SK-N-SH treated with all-trans-retinoic acid at 6 μM for 48 hours (cell line): Measurements from ENCODE around the gene DCLK1.

Source experiments
- ATAC-seq: fragments of 200-7000 bp; cut with Tn5 transposase; 3 replicates; pipeline ENCODE4 v1.9.1; 2020; ENCODE audit warnings: mild to moderate bottlenecking, moderate library complexity
- ARNTL ChIP-seq: fragments of 450-650 bp; formaldehyde crosslinking; IDR thresholded peaks from 2 replicates; pipeline ENCODE4 v1.5.0; 2020; ENCODE audit warnings: low read depth, mild to moderate bottlenecking, moderate library complexity, borderline replicate concordance
- BACH2 ChIP-seq: fragments of 250-450 bp; sonication (Bioruptor Pico); IDR thresholded peaks from 2 replicates; pipeline ENCODE4 v1.9.0; 2021; ENCODE audit warnings: mild to moderate bottlenecking, borderline replicate concordance
- CSDC2 ChIP-seq: fragments of 250-450 bp; sonication (Bioruptor Pico); IDR thresholded peaks from 2 replicates; pipeline ENCODE4 v1.5.0; 2020; ENCODE audit warnings: mild to moderate bottlenecking, moderate library complexity
- ESRRG ChIP-seq: fragments of 250-450 bp; sonication (Bioruptor Pico); IDR thresholded peaks from 2 replicates; pipeline ENCODE4 v1.6.1; 2021; ENCODE audit warnings: mild to moderate bottlenecking
- GLIS3 ChIP-seq: fragments of 250-450 bp; sonication (Bioruptor Pico); IDR thresholded peaks from 2 replicates; pipeline ENCODE4 v1.5.0; 2020; ENCODE audit warnings: mild to moderate bottlenecking, moderate library complexity
- ISL1 ChIP-seq: fragments of 250-450 bp; sonication (Bioruptor Pico); IDR thresholded peaks from 2 replicates; pipeline ENCODE4 v2.1.2; 2022; ENCODE audit warnings: mild to moderate bottlenecking, moderate library complexity
- OSR1 ChIP-seq: fragments of 250-450 bp; sonication (Bioruptor Pico); IDR thresholded peaks from 2 replicates; pipeline ENCODE4 v1.8.0; 2022; ENCODE audit warnings: moderate library complexity, mild to moderate bottlenecking, inconsistent platforms
- PPARA ChIP-seq: fragments of 250-450 bp; sonication (Bioruptor Pico); IDR thresholded peaks from 2 replicates; pipeline ENCODE4 v1.5.0; 2020; ENCODE audit warnings: mild to moderate bottlenecking, borderline replicate concordance
- RARB ChIP-seq: fragments of 250-450 bp; sonication (Bioruptor Pico); IDR thresholded peaks from 2 replicates; pipeline ENCODE4 v1.8.0; 2021; ENCODE audit warnings: mild to moderate bottlenecking, moderate library complexity
- SNAI2 ChIP-seq: fragments of 250-450 bp; sonication (Bioruptor Pico); IDR thresholded peaks from 2 replicates; pipeline ENCODE4 v1.5.0; 2020; ENCODE audit warnings: mild to moderate bottlenecking, moderate library complexity
- TCF4 ChIP-seq: fragments of 250-450 bp; sonication (Bioruptor Pico); IDR thresholded peaks from 2 replicates; pipeline ENCODE4 v1.8.0; 2021; ENCODE audit warnings: mild to moderate bottlenecking, moderate library complexity, borderline replicate concordance
- TOX ChIP-seq: fragments of 250-450 bp; sonication (Bioruptor Pico); IDR thresholded peaks from 2 replicates; pipeline ENCODE4 v1.8.0; 2021; ENCODE audit warnings: mild to moderate bottlenecking, moderate library complexity, borderline replicate concordance
- ZC3H10 ChIP-seq: fragments of 250-450 bp; sonication (Bioruptor Pico); IDR thresholded peaks from 2 replicates; pipeline ENCODE4 v1.5.1; 2021; ENCODE audit warnings: mild to moderate bottlenecking, moderate library complexity
- ZFP3 ChIP-seq: fragments of 250-450 bp; sonication (Bioruptor Pico); IDR thresholded peaks from 2 replicates; pipeline ENCODE4 v1.5.0; 2020; ENCODE audit warnings: mild to moderate bottlenecking, moderate library complexity
- ZFP30 ChIP-seq: fragments of 450-650 bp; formaldehyde crosslinking; IDR thresholded peaks from 2 replicates; pipeline ENCODE4 v1.5.0; 2022; ENCODE audit warnings: mild to moderate bottlenecking, moderate library complexity
- ZNF565 ChIP-seq: fragments of 450-650 bp; formaldehyde crosslinking; conservative IDR thresholded peaks from 2 replicates; pipeline ENCODE4 v1.5.0; 2020; ENCODE audit warnings: low read depth, mild to moderate bottlenecking, moderate library complexity
- ZNF70 ChIP-seq: fragments of 450-650 bp; formaldehyde crosslinking; IDR thresholded peaks from 2 replicates; pipeline ENCODE4 v1.5.0; 2020; ENCODE audit warnings: mild to moderate bottlenecking, moderate library complexity
- ZNF8 ChIP-seq: fragments of 450-650 bp; formaldehyde crosslinking; IDR thresholded peaks from 2 replicates; pipeline ENCODE4 v1.5.0; 2020; ENCODE audit warnings: mild to moderate bottlenecking, moderate library complexity
- TF ChIP-seq, protein P1 (sequence below): fragments of 250-450 bp; sonication (Bioruptor Pico); IDR thresholded peaks from 2 replicates; pipeline ENCODE4 v1.5.0; 2020; ENCODE audit warnings: mild to moderate bottlenecking, moderate library complexity
- TF ChIP-seq, protein P2 (sequence below): fragments of 250-450 bp; sonication (Bioruptor Pico); IDR thresholded peaks from 2 replicates; pipeline ENCODE4 v1.8.0; 2020; ENCODE audit warnings: mild to moderate bottlenecking, moderate library complexity, borderline replicate concordance
- TF ChIP-seq, protein P3 (sequence below): fragments of 250-450 bp; sonication (Bioruptor Pico); IDR thresholded peaks from 2 replicates; pipeline ENCODE4 v1.8.0; 2021; ENCODE audit warnings: low read depth, mild to moderate bottlenecking, moderate library complexity, borderline replicate concordance

Gene DCLK1

DNA sequence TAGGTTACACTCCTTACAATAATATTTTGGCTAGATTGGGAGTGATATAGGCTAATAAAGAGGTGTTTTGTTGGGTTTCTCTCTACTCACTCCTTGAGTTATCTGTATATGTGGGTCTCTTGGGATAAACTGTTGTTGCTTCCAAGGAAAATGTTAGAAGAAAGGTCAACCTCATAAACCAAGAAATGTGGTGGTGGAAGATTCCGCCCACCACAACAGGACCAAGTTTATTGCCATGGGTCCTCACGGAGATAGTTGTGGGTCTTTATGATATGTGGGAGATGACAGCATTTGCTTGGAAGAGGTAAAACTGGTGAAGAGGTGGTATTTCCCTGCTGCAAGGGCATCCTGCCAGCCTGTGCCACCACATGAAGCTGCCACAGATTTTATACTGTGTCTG lies 259.6 kb downstream of the DCLK1 start:
- ATAC-seq: no peak
- TF ChIP-seq BACH2 (CRISPR knock-in tag): no peak
- no peak for TF ChIP-seq SNAI2 (CRISPR knock-in tag)
- no peak for TF ChIP-seq ESRRG
- no peak for TF ChIP-seq GLIS3 (CRISPR knock-in tag)
- TF ChIP-seq, protein P1, sequence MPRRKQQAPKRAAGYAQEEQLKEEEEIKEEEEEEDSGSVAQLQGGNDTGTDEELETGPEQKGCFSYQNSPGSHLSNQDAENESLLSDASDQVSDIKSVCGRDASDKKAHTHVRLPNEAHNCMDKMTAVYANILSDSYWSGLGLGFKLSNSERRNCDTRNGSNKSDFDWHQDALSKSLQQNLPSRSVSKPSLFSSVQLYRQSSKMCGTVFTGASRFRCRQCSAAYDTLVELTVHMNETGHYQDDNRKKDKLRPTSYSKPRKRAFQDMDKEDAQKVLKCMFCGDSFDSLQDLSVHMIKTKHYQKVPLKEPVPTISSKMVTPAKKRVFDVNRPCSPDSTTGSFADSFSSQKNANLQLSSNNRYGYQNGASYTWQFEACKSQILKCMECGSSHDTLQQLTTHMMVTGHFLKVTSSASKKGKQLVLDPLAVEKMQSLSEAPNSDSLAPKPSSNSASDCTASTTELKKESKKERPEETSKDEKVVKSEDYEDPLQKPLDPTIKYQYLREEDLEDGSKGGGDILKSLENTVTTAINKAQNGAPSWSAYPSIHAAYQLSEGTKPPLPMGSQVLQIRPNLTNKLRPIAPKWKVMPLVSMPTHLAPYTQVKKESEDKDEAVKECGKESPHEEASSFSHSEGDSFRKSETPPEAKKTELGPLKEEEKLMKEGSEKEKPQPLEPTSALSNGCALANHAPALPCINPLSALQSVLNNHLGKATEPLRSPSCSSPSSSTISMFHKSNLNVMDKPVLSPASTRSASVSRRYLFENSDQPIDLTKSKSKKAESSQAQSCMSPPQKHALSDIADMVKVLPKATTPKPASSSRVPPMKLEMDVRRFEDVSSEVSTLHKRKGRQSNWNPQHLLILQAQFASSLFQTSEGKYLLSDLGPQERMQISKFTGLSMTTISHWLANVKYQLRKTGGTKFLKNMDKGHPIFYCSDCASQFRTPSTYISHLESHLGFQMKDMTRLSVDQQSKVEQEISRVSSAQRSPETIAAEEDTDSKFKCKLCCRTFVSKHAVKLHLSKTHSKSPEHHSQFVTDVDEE (CRISPR knock-in tag): no peak
- no peak for TF ChIP-seq ZNF70 (CRISPR knock-in tag)
- no peak for TF ChIP-seq ISL1
- no peak for TF ChIP-seq ZNF8 (CRISPR knock-in tag)
- no peak for TF ChIP-seq TOX (CRISPR knock-in tag)
- TF ChIP-seq TCF4: no peak
- TF ChIP-seq ZFP30: no peak
- TF ChIP-seq ZC3H10 (CRISPR knock-in tag): no peak
- TF ChIP-seq ZFP3: no peak
- TF ChIP-seq PPARA (CRISPR knock-in tag): no peak
- TF ChIP-seq CSDC2 (CRISPR knock-in tag): no peak
- no peak for TF ChIP-seq OSR1 (CRISPR knock-in tag)

DNA sequence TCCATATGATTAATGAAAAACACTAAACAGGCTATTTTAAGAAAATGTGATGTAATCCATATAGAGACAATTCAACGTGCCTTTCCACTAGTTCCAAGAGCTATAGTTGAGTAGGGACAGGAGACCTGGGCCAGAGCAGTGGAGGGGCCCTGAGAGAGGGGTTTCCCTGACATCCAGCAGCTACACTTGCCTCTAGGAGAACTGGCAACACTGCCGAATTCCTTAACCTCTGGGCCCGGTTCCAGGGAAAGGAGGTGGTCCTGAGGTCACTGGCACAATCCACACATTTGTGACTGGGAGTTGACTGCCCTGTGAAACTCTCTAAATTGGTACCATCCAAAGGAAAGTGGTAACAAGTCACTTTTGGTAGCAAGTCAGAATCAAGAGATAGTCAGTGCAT lies 264.4 kb downstream of the DCLK1 start:
- TF ChIP-seq ZNF8 (CRISPR knock-in tag): no peak
- TF ChIP-seq PPARA (CRISPR knock-in tag): no peak
- no peak for TF ChIP-seq TCF4
- no peak for TF ChIP-seq RARB (CRISPR knock-in tag)
- TF ChIP-seq GLIS3 (CRISPR knock-in tag): no peak
- no peak for TF ChIP-seq CSDC2 (CRISPR knock-in tag)
- TF ChIP-seq, protein P2, sequence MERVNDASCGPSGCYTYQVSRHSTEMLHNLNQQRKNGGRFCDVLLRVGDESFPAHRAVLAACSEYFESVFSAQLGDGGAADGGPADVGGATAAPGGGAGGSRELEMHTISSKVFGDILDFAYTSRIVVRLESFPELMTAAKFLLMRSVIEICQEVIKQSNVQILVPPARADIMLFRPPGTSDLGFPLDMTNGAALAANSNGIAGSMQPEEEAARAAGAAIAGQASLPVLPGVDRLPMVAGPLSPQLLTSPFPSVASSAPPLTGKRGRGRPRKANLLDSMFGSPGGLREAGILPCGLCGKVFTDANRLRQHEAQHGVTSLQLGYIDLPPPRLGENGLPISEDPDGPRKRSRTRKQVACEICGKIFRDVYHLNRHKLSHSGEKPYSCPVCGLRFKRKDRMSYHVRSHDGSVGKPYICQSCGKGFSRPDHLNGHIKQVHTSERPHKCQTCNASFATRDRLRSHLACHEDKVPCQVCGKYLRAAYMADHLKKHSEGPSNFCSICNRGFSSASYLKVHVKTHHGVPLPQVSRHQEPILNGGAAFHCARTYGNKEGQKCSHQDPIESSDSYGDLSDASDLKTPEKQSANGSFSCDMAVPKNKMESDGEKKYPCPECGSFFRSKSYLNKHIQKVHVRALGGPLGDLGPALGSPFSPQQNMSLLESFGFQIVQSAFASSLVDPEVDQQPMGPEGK (CRISPR knock-in tag): no peak
- TF ChIP-seq ZNF70 (CRISPR knock-in tag): no peak
- no peak for TF ChIP-seq TOX (CRISPR knock-in tag)
- TF ChIP-seq BACH2 (CRISPR knock-in tag): no peak
- TF ChIP-seq, protein P3, sequence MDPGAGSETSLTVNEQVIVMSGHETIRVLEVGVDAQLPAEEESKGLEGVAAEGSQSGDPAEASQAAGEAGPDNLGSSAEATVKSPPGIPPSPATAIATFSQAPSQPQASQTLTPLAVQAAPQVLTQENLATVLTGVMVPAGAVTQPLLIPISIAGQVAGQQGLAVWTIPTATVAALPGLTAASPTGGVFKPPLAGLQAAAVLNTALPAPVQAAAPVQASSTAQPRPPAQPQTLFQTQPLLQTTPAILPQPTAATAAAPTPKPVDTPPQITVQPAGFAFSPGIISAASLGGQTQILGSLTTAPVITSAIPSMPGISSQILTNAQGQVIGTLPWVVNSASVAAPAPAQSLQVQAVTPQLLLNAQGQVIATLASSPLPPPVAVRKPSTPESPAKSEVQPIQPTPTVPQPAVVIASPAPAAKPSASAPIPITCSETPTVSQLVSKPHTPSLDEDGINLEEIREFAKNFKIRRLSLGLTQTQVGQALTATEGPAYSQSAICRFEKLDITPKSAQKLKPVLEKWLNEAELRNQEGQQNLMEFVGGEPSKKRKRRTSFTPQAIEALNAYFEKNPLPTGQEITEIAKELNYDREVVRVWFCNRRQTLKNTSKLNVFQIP: no peak
- TF ChIP-seq, protein P1 (CRISPR knock-in tag): no peak
- TF ChIP-seq ARNTL: no peak
- no peak for TF ChIP-seq ISL1
- TF ChIP-seq SNAI2 (CRISPR knock-in tag): no peak
- no peak for ATAC-seq

DNA sequence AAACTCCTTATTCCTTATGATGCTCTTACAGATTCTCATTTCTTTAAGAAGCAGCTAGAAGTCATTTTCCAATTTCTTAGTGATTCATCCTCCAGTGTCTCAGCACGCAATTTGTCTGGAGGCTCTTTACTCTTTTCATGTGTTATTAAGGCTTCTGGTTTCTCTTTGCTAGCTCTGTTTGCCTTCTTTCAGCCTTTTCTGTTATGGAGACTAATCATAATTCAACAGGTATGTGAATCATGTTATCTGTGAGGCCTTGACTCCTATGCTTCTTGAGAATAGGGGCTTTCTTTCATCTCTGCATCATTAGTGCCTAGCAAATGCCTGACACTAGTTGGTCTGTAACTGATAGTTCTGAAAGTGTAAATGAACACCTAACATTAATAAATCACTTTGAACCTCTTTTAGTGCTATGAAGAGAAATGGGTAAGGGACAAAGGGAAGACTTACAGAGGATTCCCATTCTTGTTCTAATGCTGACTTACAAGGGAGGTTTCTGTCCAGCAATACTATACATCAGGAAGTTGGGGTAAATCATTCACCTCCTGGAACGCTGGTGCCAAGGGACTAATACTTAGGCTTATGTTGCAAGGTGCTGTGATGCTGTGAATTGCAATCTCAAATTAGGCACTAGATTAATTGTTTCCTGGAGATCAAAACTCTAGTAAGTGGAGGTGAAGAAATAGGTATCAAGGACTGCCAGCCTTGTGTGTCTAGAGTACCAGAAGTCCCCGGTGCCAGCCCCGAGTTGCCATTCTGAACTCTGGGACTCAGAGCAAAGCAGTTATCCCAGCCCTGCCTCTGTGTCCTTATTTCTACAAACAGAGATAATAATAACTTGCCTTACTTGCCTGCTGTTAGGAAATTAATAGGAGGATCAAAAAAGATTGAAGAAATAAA lies 265.6 kb downstream of the DCLK1 start:
- no peak for ATAC-seq
- TF ChIP-seq ISL1: no peak
- TF ChIP-seq CSDC2 (CRISPR knock-in tag): no peak
- TF ChIP-seq ZNF8 (CRISPR knock-in tag): no peak
- TF ChIP-seq ZFP3: no peak
- no peak for TF ChIP-seq PPARA (CRISPR knock-in tag)
- TF ChIP-seq ZFP30: no peak
- no peak for TF ChIP-seq ZC3H10 (CRISPR knock-in tag)
- TF ChIP-seq ZNF565: no peak
- no peak for TF ChIP-seq TCF4
- TF ChIP-seq ESRRG: no peak
- TF ChIP-seq ZNF70 (CRISPR knock-in tag): no peak
- TF ChIP-seq SNAI2 (CRISPR knock-in tag): no peak
- TF ChIP-seq BACH2 (CRISPR knock-in tag): no peak
- TF ChIP-seq, protein P1 (CRISPR knock-in tag): no peak
- TF ChIP-seq, protein P2 (CRISPR knock-in tag): no peak
